HG02610 (cell line): ENCODE measurements around the gene SLC30A7.

Experiments used
- ATAC-seq: cut with Tn5 transposase; IDR thresholded peaks from one replicate; pipeline ENCODE4 v1.9.1; 2021; ENCODE audit warnings: mild to moderate bottlenecking, moderate library complexity; ENCODE audit not compliant: unreplicated experiment

Gene SLC30A7

GRCh38 chr1:100969327-100969726 lies 73.4 kb downstream of the SLC30A7 start:
- ATAC-seq = no peak

GRCh38 chr1:100971021-100971420 lies 75.1 kb downstream of the SLC30A7 start:
- ATAC-seq = no peak

GRCh38 chr1:100972185-100972584 lies 76.3 kb downstream of the SLC30A7 start:
- no peak for ATAC-seq

DNA sequence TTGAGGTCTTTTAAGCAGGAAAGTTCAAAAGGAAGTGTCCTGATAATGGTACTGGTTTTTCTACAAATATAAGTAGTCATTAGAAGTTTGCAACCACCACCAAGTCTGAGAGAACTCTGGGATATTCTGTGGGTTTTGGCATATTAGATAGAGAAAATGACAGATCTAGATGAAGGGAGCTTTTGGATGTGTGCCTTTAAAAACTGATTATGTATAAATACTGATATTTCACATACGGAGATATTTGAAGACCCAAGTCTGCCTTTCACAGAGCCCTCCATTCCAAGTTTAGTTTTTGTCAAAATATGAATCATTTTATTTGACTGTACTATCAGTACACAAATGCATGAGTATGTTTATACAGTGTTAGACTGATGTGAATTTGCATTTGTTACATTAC lies 81.0 kb downstream of the SLC30A7 start:
- ATAC-seq = no peak

DNA sequence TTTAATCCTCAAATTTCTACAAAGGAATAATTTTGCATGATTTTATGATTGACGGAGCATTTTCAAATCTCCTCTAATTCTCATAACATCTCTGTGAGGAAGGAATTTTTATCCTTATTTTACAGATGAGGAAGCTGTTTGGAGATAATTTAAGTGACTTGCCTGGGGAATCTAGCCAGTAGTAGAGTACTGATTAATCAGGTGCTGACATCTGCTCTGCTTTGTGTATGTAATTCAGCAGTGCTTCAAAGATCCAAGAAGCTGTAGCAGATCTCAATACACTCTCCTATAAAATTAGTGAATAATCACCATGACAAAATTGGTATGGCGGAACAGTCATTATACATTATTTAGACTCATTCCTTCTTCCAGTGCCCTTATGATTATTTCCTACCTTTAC lies 83.7 kb downstream of the SLC30A7 start:
- no peak for ATAC-seq

DNA sequence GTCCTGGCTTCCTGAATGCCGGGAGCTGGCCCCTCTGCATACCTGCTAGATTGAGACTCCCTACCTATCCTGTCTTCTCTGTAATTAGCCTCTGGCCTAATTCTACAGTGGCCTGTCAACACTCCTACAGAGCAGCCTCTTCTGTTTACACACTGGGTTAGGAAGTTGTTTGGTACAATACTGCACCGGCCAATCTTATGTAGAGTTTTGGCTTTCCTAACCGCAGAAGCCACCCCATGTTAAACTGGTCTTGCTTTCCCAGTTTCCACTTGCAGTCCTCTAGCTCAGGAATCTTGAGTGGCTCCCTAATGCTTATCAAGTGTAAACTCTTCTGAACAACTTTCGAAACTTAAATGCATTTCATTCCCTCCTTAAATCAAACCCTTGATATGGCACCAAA lies 86.9 kb downstream of the SLC30A7 start:
- no peak for ATAC-seq

DNA sequence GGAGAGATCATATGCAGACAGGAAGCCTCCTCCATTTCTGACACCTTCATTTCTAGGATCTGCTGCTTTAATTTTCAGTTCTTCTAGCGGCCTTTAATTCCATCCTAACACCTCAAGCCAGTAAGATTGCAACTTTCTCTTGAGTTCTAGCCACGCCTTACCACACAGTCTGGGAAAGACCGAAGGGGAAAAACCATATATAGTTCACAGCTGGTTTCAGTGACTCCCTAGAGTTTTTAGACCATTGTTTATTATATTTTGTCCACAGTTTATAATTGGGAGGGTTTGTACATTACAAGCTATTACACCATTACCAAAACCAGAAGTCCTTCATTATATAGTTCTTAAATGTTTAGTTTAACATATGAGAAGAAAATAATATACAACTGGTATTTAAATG lies 92.2 kb downstream of the SLC30A7 start:
- no peak for ATAC-seq

DNA sequence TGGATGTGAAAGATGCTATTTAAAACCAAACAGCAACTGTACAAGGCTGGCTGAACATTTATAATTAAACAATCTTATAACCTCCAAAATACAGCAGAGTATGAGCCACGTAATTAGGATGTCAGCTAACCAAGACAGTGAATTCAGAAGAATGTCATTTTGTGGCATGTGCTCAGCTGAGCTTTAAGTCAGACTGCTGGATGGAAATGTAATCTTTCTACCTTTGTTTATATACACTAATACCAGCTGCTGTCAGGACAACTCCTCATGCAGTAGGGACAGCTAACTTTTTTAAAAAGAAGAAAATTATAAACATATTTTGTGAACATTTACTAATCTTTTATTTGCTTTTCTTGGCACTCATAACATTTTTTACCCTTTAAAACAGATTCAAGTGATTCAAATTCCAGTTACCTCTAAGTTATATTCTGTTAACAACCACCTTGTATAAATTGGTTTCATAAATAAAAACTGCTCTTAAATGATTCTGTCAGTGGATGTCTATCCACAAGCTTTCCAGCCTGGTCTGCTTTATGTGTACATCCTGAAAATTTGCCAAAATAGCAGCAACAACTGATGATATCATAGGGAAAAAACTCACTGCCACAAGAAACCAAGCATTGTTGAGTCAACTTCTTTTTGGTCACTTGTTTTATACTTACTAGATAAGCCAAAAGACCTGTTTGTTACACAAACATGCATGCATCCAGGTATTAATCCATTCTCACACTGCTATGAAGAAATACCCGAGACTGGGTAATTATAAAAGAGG lies 93.6 kb downstream of the SLC30A7 start:
- ATAC-seq = no peak

GRCh38 chr1:100995198-100995988 lies 99.5 kb downstream of the SLC30A7 start:
- ATAC-seq = no peak

- no peak for ATAC-seq
These were observed 102.5 kb downstream of the SLC30A7 start for GRCh38 chr1:100998426-100998825.

DNA sequence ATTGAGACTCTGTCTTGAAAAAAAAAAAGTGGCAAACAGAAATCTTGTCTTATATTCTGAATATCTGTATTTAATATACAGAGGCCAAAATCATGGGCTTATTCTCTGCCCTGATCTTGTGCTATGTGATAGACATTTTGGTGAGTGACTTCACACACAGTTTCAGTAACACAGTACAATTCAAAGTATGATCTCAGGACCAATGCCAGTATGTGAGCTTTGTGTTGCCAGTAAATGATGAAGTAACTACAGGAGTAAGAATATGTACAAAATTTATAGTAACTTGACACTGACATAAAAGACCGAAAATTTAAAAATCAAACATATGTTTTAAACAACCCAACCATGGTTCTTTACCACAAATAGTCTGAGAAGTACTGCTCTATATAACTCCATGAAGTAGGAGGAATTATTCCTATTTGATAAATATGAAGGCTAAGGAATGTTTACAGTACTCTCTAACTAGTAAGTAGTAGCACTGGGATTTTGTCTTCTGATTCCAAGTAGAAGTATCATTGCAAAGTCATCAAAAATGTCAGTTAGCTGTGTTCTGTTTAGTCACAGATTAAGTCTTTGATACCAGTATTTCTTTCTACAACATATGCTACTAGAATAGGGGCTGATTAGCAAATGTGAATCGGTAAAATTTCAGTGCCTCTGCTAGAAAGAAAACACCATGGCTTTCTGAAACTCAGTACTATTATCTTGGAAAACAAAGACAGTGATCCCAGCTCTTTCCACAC lies 104.4 kb downstream of the SLC30A7 start:
- ATAC-seq = no peak

DNA sequence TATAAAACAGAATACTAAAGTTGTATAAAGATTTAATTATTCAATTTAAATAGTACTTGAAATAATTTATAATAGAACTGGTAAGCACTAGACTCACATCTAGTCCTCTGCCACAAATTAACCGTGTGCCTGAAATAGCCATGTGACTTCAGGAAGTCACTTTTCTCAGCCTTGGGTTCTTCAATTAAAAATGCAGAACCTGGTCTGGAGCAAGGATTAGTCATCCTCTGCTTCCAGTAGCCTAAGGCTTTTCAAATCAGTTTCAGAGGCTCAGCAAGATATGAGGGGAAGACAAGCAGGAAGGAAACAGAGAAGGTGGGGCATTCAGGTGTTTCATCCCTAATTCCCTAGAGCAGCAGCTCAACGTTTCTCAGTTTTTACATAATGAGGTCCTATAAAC lies 106.7 kb downstream of the SLC30A7 start:
- peak; percentile 61 for ATAC-seq

GRCh38 chr1:101003012-101003650 lies 107.2 kb downstream of the SLC30A7 start:
- ATAC-seq = peak; percentile 13

- ATAC-seq = peak; percentile 69
These were observed 108.2 kb downstream of the SLC30A7 start for GRCh38 chr1:101004061-101004460.

DNA sequence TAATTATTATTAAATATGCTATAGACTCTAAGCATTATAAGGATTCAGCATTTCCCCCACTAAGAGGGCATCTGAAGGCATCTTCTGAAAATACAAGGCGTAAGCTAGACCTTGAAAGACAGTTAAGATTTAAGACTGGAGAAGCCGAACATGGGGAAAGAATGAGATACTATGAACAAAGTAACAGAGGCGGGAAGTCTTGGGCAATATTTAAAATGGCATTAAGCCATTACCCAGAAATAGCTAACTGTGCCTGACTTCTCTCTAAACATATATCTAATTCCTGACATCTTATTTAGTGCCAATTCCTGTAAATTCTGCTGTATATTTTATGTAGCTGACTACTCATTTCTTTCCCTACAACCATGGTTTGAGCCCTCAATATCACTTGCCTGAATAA lies 108.8 kb downstream of the SLC30A7 start:
- no peak for ATAC-seq

- no peak for ATAC-seq
These were observed 109.3 kb downstream of the SLC30A7 start for GRCh38 chr1:101005183-101005582.

- no peak for ATAC-seq
These were observed 110.0 kb downstream of the SLC30A7 start for GRCh38 chr1:101005871-101006270.

GRCh38 chr1:101006553-101006952 lies 110.7 kb downstream of the SLC30A7 start:
- no peak for ATAC-seq

DNA sequence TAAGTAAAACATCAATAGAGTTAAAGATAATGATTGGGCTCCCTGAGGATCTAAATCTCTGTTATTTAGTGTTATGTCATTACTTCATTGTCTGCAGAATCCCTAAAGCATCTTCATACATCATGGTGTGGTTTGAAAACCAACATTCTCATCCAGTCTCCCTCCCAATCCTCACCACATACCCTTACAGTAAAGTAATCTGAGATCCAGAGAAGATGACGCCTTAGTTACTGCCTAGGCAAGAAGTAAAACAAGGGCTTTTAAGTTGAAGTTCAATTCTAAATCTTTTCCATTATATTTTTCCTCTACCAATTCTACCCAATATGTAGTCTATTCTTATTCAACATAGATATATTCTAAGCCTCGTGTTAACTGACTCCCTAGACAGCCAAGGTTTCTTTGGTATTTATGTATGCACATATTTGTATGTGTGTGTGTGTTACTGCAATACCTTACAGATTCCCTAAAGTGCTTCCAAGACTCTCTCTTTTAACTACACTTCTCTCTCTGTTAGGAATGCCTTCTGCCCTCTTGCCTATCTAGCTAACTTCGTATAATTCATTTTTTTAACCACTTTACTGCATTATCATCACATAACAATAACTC lies 112.4 kb downstream of the SLC30A7 start:
- ATAC-seq = no peak

DNA sequence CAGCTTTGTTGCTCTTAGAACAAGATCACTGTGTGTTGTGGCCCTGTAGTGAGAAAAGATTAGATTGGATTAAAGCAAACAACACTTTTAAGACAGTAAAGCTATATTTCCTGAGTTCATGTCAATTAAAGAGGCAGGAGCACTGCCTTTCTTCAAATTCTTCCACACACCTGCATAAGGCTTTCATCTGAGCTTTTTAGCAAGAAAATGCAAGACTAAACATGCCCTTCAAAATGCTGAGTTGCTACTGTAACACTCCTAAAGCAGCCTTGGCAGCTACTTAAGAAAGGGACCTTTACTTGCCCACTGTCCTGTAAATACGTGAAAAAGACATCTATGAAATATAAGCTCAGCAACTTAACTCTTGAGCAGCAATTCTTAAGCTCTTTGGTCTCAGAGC lies 117.9 kb downstream of the SLC30A7 start:
- no peak for ATAC-seq

DNA sequence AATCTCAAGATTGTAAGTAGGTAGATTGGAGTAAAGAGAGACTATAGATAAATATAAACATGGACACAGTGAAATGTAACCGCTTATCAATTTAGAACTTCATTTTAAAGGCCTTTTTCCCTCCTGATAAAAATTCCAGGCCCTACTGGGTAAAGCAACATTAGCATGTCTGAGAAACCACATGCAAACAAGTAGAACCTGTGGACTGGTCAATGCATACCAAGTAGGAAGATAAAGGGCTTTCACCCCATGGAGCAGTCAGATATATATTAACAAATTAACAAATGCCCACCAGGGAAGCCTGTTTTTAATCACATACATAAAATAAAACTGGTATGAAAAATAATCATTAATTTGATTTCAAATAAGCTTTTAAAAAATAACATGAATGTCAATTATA lies 121.6 kb downstream of the SLC30A7 start:
- ATAC-seq = no peak
